ENCODE results near the gene DEFB108B.
"Not testable (repeated sequence)": the region's sequence is repeated elsewhere in the genome, so short reads cannot be mapped to it uniquely, and the experiment has no call there.

DNA sequence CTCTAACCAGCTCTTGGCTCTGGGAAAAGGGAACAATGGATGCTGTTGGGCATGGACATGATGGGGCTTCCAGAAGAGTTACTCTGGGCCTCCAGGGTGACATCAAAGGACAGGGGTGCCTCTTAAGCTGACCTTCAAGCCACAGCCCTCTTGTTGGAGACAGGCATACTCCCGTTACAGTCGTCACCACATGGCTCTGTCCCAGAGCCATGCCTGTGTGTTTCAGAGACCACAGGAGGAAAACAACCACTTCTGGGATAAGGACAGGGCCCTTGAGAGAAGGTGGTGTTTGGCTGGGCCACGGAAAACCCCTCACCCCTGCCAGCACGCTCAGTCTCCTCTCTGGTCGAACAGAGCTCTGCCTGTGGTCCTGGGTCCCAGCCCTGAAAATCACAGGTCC lies 37.8 kb upstream of the DEFB108B start:
- TF ChIP-seq EZH2 (IDR thresholded peaks at IDR 0.05; ENCODE audit: insufficient read depth, poor library complexity, severe bottlenecking); EZH2phosphoT487 (IDR thresholded peaks at IDR 0.05; ENCODE audit: insufficient read depth, low read depth): not testable (repeated sequence)
